Pancreas (tissue), 10 donors: ENCODE measurements around the gene ZPBP. TPM values are rescaled to one million over a fixed set of nuclear protein-coding genes. Genes with fewer than 3 reads are reported as not detected.

ENCODE experiments used
- ATAC-seq, 4 donors: fragments of 200-7000 bp; cut with Tn5 transposase; one replicate each; pipeline versions ENCODE4 v1.8.0 to v1.9.1; 2020; ENCODE audit warnings: mild to moderate bottlenecking in 4 of 4, moderate library complexity in 4 of 4
- DNase-seq, 6 donors: peaks; one replicate each; pipeline ENCODE4 v3.0.0-alpha.2; 2020
- FAIRE-seq: peaks from 2 replicates; lab custom pipeline; 2012; peaks lifted over from hg19 to GRCh38; lab: Jason Lieb, UNC
- H3K27ac ChIP-seq, 4 donors: fragments of 200-600 bp; sonication (generic); 1 replicate in 3 of 4; 2 replicates in 1 of 4; pipeline versions ENCODE4 v1.5.0 to v1.8.0; 2020
- H3K27me3 ChIP-seq, 4 donors: fragments of 200-600 bp; one replicate each; pipeline ENCODE4 v1.8.0; 2021
- H3K36me3 ChIP-seq, 3 donors: fragments of 200-600 bp; sonication (generic) in 1 of 3; one replicate each; pipeline versions ENCODE4 v1.5.0 to v1.8.0; 2020 to 2021
- H3K4me1 ChIP-seq, 3 donors: fragments of 200-600 bp; one replicate each; pipeline ENCODE4 v1.8.0; 2021
- H3K4me3 ChIP-seq, 4 donors: fragments of 200-600 bp; sonication (generic) in 2 of 4; one replicate each; pipeline versions ENCODE4 v1.5.0 to v1.8.0; 2020 to 2021
- H3K9me3 ChIP-seq, 4 donors: fragments of 200-600 bp; one replicate each; pipeline ENCODE4 v1.8.0; 2021
- WGBS, 2 donors: extraction: QIAGEN DNeasy Blood & Tissue Kit; methylation state at CpG; one replicate each; pipeline ENCODE4 v1.1.7; 2013; 5-methylcytosine and 5-hydroxymethylcytosine counted together
- intact Hi-C, 3 donors: fragments of 100-400 bp; cut with DNase I; formaldehyde crosslinking; loops; one replicate each; pipeline versions ENCODE4 v1.11.1 to v1.14.2; 2022
- polyA plus RNA-seq, 2 donors: library from polyadenylated mRNA; stranded (reverse); fragments of 200-250 nt; gene quantifications; one replicate each; pipeline ENCODE4 v1.2.3, GENCODE V29; 2013
- total RNA-seq, 6 donors: library from RNA; stranded (reverse); fragmentation: NEBNext Ultra II Directional in 4 of 6; extraction: Animal tissue kit (Norgen Biotek cat#: 25700) in 4 of 6; gene quantifications; one replicate each; pipeline versions ENCODE4 v1.2.1 to v1.2.4, GENCODE V29; 2021 to 2023
- TF ChIP-seq, protein P1 (sequence below), 4 donors: fragments of 200-600 bp; sonication (generic) in 3 of 4; IDR thresholded peaks; one replicate each; pipeline versions ENCODE4 v1.5.0 to v1.8.0; 2021; ENCODE audit warnings: antibody characterized with exemption in 4 of 4
- donor health status: healthy with polysubstance abuse.
- donor health status: DM: no; HTN: no; CAD: no; lungs with moderate emphysema.
- donor health status: DM: no; HTN: no; CAD: no.
- donor health status: control.
- donor health status: control.
- donor health status: Bipolar disorder and iron deficiency.
- donor health status: DM: yes; HTN: yes; CAD: no.
- donor health status: DM: no; HTN: no; CAD: no.
- donor health status: DM: no; HTN: no; CAD: no.
- donor health status: DM: yes; HTN: yes; CAD: no.

The ZPBP gene
- total and polyA plus RNA-seq, 8 donors = 0.12 to 0.38 (median 0.19) TPM; not detected in 3

- no peak for ATAC-seq
- intact Hi-C loops = no loop called here
- 68 to 71% methylated on average over 3 of the region's 3 CpGs for WGBS, 2 donors
- H3K27ac ChIP-seq = no peak overlapping the region
- H3K9me3 ChIP-seq = no peaks in the 10 kb centered on the region
- no peak for DNase-seq
- H3K4me1 ChIP-seq = no peaks in the 10 kb centered on the region
- TF ChIP-seq, protein P1, sequence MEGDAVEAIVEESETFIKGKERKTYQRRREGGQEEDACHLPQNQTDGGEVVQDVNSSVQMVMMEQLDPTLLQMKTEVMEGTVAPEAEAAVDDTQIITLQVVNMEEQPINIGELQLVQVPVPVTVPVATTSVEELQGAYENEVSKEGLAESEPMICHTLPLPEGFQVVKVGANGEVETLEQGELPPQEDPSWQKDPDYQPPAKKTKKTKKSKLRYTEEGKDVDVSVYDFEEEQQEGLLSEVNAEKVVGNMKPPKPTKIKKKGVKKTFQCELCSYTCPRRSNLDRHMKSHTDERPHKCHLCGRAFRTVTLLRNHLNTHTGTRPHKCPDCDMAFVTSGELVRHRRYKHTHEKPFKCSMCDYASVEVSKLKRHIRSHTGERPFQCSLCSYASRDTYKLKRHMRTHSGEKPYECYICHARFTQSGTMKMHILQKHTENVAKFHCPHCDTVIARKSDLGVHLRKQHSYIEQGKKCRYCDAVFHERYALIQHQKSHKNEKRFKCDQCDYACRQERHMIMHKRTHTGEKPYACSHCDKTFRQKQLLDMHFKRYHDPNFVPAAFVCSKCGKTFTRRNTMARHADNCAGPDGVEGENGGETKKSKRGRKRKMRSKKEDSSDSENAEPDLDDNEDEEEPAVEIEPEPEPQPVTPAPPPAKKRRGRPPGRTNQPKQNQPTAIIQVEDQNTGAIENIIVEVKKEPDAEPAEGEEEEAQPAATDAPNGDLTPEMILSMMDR (IDR thresholded peaks at IDR 0.05) = no peak
- H3K36me3 ChIP-seq = no peaks in the 10 kb centered on the region
- H3K4me3 ChIP-seq = no peak overlapping the region
- H3K27me3 ChIP-seq = no peaks in the 10 kb centered on the region
- no peak for FAIRE-seq
Measured at GRCh38 chr7:50022451-50022850, 70.6 kb downstream of the ZPBP start.

- Histone ChIP-seq H3K36me3 (no peaks in the 10 kb centered on the region), H3K27ac (no peak overlapping the region), H3K4me3 (no peak overlapping the region), H3K9me3 (no peaks in the 10 kb centered on the region), H3K4me1 (no peaks in the 10 kb centered on the region), H3K27me3 (no peaks in the 10 kb centered on the region)
- ATAC-seq (no peak), DNase-seq (no peak), FAIRE-seq (no peak)
- intact Hi-C loops = no loop called here
- TF ChIP-seq, protein P1 (IDR thresholded peaks at IDR 0.05) = no peak
- WGBS, 2 donors = 68 to 70% methylated on average over 6 of the region's 6 CpGs
Measured at GRCh38 chr7:49995681-49996080, 97.4 kb downstream of the ZPBP start.

- no peak for FAIRE-seq
- Histone ChIP-seq H3K4me3 (no peak overlapping the region), H3K4me1 (no peaks in the 10 kb centered on the region), H3K27ac (no peak overlapping the region), H3K36me3 (no peaks in the 10 kb centered on the region), H3K9me3 (no peaks in the 10 kb centered on the region), H3K27me3 (no peaks in the 10 kb centered on the region)
- DNase-seq = no peak
- 67 to 78% methylated on average over 5 of the region's 5 CpGs for WGBS, 2 donors
- ATAC-seq = no peak
- TF ChIP-seq, protein P1 (IDR thresholded peaks at IDR 0.05) = no peak
- intact Hi-C loops = no loop called here
Measured at GRCh38 chr7:49986191-49986590, 106.9 kb downstream of the ZPBP start.

DNA sequence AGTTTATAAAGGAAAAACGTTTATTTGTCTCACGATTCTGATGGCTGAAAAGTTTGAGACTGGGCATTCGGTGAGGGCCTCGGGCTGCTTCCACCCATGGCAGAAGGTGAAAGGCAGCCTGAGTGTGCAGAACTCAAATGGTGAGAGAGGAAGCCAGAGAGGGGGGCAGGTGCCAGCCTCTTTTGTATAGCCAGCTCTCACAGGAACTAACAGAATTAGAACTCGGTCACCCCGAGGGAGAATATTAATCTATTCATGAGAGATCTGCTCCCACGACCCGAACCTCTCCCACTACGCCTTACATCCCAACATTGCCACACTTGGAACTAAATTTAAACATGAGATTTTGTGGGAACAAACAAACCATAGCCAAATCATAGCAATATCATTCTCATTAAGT lies 112.6 kb downstream of the ZPBP start:
- FAIRE-seq (no peak), ATAC-seq (no peak), DNase-seq (no peak)
- no peak overlapping the region for H3K27ac ChIP-seq
- intact Hi-C loops = no loop called here
- TF ChIP-seq, protein P1 (IDR thresholded peaks at IDR 0.05) = no peak
- H3K36me3 ChIP-seq = no peaks in the 10 kb centered on the region
- no peak overlapping the region for H3K4me3 ChIP-seq
- 80 to 87% methylated on average over 9 of the region's 9 CpGs for WGBS, 2 donors
- H3K4me1 ChIP-seq = no peaks in the 10 kb centered on the region
- no peaks in the 10 kb centered on the region for H3K9me3 ChIP-seq
- no peaks in the 10 kb centered on the region for H3K27me3 ChIP-seq

GRCh38 chr7:49976238-49976637 lies 116.8 kb downstream of the ZPBP start:
- FAIRE-seq (no peak), ATAC-seq (no peak), DNase-seq (no peak)
- TF ChIP-seq, protein P1 (IDR thresholded peaks at IDR 0.05) = no peak
- WGBS, 2 donors = 72 to 74% methylated on average over 1 of the region's 1 CpG
- H3K27me3 ChIP-seq = no peaks in the 10 kb centered on the region
- H3K36me3 ChIP-seq = no peaks in the 10 kb centered on the region
- H3K27ac ChIP-seq = no peak overlapping the region
- H3K4me1 ChIP-seq = no peaks in the 10 kb centered on the region
- H3K4me3 ChIP-seq = no peak overlapping the region
- H3K9me3 ChIP-seq = no peaks in the 10 kb centered on the region
- intact Hi-C loops = no loop called here
